Stimulated activated CD8-positive, alpha-beta memory T cell treated with anti-CD3 and anti-CD28 coated beads, Interleukin-7, amount 100 ng/mL, for 24 hours (primary cell): ENCODE results near the gene CCDC33.

Experiments used
- DNase-seq: peaks from one replicate; pipeline ENCODE4 v3.0.0-alpha.2; 2020; ENCODE audit warnings: low read depth

Gene CCDC33

DNA sequence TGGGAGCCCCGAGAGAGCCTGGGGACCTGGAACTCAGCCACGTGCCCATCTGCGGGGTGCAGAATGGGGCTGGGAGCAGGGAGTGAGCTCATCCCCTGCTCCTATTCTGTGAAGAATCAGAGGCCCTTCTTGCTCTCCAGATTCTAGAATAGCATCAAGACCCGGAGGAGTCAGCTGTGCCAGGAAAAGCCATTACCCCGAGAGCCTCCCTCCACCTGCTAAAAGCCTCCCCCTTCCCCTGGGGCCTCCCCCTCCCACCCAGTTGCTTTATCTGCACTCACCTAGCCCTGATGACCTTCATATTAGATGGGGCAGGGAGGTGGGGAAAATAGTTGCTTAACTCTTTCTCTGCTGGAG lies 23.1 kb downstream of the CCDC33 start:
- no peak for DNase-seq

DNA sequence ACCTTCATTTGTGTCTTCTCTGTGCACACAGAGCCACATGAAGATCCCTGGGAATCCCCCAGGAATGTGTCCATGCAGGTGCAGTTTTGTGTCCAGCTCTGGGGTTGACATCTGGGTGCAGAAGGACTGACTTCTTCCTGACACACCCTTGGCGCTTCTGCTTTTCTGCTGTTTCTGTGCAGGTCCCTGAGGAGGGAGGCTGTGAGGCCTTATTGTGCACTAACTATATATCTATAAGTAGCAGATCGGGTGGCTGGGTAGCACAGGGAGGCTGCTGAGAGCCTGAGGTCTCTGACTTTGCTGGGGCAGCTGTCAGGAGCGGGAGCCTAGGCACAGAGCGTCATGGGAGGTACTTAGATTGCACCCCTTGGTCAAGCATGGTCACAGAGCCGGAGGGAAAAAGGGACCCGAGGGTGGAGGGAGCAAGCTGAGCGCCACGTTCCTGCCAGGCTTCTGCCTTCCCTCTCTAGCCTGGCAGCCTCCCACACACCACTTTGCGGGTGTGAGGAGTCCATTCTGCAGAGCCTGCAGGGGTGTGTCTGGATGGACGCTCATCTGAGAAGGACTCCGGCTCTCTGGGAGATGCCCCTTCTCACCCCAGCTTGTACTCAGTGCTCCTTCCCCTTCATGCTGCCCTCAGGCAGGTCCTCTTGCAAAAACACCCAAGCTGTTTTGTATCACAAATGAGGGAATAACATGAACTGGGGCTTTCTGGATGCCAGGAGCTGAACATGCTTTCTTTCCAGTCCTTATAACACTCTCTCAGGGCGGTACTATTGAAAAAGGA lies 23.9 kb downstream of the CCDC33 start:
- no peak for DNase-seq

DNA sequence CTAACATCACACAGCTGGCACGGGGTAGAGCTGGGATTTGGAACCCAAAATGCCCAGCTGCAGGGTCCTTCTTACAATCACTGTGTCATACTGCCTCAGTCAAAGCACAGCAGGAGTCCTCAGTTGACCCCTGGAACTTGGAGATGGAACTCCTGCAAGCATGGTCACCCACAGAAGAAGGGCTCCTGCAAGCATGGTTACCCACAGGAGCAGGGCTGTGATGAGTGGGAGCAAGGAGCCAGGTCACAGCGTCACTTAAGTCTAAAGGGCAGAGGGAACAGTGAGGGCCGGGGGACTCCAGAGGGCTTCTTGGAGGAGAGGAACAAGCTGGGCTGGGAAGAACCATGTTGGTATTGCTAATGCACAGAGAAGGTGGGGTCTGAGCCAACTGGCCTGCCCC lies 24.9 kb downstream of the CCDC33 start:
- DNase-seq: no peak

DNA sequence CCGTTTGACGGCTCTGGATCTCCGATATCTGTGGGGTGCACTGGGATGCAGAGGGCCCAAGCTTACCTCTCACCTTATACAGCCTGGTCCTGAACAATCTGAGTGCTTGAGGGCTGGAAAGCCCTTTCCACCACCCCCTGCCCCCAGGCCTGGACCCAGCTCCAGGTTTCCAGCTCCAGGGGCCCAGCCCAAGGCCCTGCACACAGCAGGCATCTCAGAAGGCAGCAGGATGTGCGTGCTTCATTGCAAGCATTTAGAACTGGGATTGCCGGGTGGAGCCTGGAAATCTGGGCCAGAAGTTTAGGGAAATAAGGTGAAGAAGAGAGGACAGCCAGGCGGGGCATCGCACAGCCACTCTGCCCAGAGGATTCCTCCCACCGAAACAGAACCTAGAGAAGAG lies 25.6 kb downstream of the CCDC33 start:
- DNase-seq: no peak

DNA sequence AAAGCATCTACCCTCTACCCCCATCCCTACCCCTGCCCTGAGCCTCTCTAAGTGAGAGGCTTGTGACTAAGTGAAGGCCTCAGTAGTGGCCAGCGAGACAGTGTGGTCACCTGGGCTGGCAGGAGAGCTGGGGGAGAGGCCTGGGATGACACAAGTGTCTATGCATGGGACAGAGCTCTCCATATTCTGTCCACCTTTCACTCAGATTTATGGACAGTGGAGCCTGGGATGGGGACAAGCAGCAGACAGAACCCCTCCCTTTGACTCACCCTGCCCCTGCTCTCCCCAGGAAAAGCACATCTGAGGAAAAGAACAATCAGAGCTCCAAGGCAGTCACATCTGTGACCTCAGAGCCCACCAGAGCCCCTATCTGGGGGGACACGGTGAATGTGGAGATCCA lies 26.0 kb downstream of the CCDC33 start:
- no peak for DNase-seq

DNA sequence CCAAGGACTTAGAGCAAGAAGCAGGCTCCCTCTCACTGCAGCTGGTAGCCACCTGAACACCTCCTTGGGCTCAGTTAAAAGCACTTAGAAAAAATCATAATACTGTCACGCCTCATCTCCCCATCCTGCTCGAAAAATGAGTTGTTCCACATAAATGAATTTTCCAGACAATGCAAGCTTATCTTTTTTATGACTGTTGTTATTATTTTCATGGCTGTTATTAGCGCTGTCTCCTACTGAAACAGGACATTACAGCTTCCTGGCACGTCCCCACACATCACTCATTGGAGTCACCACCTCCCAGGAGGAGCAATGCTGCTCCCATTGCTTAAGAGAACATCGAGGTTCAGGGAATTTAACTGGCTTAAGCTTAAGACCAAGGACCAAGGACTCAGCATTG lies 26.5 kb downstream of the CCDC33 start:
- no peak for DNase-seq

DNA sequence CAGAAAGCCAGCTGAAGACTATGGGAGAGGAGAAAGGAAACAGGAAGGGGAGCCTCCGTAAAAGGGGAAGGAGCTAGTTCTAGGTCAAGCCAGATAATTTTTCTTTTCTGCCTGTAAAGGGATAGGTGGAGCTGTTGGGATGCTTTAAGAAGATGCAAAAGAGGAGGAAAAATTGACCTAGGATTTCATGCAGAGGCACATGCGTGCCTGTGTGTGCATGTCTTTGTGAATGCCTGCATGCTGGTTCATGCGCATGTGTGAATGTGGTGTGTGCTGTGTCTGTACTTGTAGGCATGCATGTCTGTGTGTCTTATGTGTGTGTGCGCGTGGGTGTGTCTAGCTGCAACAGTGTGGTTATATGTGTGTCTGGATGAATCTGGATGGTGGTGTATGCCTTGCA lies 27.3 kb downstream of the CCDC33 start:
- DNase-seq: no peak

DNA sequence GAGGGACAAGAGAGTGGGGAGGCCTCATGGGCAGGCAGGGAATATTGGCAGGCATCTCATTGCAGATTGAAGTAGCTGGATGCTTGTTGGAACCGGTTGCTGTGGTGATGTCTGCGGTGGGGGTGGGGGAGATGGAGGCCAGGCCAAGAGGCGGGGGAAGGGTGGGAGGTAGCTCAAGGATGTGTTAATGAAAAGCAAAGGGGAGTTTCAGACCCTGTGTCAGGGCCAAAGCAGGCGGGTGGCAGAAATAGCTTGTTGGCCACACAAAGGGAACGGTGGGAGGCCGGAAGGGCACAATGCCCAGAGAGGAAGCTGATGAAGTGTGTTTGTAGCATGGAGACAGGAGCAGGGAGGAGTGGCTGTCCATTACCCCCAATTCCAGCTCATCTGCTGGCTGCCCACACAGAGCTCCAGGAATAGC lies 28.0 kb downstream of the CCDC33 start:
- no peak for DNase-seq

DNA sequence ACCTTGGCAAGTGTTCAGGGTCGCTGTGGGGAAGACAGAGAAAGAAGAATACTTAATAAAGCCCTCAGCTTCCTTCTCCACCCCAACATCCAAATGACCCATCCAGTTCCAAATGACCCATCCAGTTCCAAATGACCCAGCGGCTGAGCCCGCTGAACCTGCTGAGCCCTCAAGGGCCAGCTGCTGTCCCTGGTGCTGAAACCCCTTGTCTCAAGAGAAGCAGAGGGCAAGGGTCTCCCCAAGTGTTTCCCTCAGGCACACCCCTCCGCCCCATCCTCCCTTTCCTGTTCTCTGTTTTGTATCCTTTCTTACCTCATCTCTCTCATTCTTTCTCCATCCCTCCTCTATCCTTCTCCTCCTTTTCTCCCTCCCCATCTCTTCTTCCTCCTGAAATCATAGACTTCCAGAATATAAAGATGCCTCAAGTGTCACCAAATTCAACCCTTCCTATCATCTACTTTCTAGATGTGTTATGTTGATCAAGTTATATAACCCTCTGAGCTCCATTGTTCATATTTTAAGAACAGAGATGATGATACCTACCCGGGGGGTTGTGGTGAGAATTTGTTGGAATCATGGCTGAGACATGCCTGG lies 29.0 kb downstream of the CCDC33 start:
- DNase-seq: no peak

DNA sequence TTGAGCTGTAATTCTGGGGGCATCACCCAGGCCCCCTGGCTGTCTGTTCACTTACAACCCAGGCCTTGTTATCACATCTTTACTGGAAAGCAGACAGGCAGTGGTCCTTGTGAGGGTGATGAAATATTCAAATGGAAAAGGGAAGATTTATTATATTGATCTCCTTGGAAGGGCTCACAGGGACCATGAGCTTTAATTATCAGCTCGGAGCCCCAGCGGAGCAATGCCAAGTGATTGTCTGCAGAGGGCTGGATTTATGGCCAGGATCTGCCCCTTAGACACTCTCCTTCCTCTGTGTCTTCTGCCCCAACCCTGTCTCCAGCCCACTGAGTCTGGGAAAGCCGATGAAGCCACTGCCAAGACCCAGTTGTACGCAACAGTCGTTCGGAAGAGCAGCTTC lies 31.9 kb downstream of the CCDC33 start:
- no peak for DNase-seq

DNA sequence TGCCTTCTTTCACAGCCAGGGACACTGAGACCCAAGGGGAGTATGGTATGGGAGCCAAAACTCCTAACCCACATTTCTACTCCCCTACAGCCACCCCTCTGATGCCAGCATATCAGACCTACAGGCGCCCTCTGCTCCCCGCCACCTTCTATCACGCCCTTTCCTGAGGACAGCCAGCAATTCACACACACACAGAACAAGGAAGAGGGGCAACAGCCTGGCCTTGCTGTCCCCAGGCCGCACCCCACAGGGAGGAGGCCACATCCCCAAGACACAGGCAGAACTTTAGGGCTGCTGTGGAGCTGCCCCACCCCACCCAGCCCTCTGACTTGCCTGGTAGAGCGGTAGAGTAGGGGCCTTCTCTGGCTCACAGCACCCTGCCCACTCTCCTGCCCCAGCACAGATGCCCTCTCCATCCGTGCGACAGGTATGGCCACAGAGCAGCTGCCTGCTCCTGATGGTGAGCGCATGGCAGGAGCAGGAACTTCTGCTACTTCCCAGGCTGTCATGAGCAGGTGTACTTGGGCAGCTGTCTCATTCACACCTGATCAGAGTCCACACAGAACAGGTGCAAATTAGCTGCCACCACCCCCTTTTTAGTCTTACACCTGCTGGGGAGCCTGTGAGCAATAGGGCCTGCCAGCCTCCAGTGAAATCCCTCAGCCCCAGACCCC lies 33.4 kb downstream of the CCDC33 start:
- DNase-seq: no peak

DNA sequence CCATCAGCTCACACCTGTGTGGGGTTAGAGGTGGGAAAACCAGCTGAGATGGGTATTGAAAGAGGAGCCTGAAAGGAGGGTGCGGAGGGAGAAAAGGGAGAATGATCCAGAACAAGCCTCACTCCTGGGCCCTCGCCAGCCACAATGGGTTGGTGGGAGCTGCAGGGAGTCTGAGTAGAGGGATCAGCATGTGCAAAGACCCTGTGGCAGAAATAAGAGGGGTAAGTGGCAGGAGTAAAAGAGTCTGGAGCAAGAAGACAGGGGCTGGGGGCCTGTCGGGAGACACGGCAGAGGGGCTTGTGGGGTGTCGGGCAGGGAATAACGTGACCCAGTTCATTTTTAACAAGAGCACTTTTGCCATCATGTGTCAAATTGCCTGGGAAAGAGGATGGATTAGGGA lies 34.0 kb downstream of the CCDC33 start:
- DNase-seq: no peak

DNA sequence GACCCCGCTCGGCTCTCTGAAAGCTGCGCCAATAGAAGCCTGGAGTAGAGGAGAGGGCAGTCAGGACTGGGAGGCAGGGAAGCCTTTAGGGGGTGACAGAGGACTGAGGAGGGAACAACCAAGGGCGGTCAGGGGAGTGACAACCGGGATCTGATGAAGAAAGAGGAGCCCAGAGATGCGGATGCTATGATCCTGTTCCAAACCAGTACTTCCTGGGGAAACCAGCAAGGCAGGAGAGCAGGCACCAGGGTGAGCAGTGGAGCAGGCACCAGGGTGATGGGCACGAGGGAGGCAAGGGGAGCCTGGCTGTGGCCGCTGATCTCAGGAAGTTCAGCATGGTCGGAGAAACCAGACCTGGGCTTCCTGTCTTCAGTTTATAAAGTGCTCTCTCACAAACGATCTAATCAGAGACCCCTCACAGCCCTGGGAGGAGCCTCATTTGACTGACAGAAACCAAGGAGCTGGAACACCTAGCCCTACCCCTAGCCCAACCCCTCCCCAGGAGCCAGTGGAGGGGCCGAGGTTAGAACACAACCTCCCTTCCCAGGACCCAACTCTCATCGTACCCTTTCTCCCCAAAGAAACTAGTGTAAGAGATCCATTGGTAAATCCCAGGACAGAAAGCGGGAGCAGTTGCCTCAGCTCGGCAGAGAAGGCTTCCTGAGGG lies 34.9 kb downstream of the CCDC33 start:
- DNase-seq: no peak

DNA sequence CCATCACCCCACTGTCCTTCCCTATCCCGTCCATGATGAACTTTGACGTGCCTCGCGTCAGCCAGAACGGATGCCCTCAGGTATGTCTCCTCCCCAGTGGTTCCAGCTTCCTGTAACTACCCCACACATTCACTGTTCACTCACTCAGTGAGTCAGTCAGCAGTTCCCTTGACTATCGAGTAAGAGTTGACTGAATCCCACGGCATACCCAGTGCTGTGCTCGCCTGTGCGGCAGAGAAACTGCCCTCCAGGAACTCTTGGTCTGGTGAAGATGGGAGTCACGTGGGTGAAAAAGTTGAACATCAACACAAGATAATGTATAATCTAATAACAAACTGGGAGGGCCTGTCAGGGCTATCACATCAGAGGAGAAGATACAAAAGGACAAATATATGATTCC lies 36.7 kb downstream of the CCDC33 start:
- no peak for DNase-seq

DNA sequence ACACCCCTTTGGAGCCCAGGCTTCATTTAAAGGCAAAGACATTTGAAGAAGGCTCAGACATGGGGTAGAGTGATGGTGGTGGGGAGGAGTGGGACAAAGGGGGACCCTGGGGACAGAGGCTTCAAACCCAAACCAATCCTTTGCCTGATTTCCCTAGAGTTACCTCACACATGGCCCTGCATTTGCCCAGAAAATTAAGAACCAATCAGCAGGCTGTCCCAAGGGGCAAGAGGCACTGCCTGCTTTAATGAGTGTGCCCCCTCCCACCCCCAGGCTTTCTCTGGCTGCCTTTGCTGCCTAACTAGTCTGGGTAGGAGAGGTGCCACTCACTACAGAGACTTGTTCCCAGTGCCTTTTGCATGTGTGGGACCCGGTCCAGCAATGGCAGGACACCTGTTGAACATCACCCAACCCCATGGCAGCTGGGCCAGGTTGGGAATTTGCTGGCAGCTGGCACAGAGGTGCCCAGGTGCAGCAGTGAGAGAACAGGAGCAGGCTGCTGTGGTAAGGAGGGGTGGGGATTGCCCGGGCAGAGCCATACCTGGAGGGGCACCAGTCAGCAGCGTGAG lies 38.4 kb downstream of the CCDC33 start:
- no peak for DNase-seq

DNA sequence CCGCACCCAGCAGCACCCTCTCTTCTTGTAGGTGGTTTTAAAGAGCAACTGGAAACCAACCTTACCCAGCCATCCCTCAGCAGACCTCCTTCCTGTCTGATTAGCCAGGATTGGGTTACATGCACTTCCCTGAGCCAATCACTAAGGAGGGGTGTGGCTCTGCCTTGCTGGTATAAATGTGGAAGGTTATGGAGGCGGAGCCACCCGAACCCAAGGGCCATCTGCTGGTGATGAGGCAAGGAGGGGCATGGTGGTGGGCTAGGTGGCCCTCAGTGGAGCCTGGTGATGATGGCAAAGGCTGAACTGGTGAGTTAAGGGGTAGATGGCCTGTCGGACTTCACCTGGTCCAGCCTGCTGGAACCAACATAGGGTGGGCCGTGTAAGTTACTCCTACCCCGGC lies 39.8 kb downstream of the CCDC33 start:
- no peak for DNase-seq

DNA sequence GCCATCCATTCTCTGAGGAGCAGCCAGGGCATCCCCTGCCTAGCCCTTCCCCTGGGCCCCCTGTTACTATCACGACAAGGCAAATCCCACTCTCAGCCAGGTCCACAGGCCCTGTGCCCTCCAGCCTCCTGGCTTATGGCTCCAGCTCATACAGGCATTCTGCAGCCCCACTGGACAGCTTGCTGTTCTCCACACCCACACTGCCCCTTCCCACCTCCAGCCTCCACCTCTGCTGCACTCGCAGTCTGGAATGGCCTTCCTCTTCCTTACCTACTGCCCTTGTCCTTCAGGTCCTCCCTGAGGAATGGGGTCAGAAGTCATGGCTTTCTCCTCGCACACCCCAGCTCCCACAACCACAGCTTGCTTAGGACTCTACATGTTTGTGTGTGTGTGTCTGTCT lies 40.4 kb downstream of the CCDC33 start:
- no peak for DNase-seq

DNA sequence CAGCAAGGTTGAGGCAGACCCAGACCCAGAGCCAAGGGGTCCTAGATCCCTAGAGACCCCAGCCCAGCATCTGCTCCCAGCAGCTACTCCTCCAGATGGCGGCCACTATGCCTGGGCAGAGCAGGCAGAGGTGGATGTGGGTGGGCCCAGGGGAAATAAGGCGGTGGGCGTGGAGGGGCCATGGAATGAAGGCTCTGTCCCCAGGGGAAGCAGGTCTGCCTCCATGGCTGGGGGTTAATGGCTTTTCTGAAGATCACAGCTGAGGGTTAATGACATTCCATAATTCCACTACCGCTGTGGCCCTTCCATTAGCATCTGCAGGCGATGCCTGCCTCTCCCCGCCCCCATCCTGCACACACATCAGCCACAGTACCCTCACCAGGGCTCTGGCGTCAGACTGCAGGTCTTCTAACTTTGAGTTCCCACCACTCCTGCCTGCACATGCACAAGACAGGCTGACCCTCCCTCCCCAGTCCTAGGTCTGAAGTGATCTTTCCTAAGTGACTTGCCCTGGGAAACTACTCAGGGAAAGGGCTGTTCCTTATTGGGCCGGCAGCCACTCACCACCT lies 41.2 kb downstream of the CCDC33 start:
- no peak for DNase-seq

DNA sequence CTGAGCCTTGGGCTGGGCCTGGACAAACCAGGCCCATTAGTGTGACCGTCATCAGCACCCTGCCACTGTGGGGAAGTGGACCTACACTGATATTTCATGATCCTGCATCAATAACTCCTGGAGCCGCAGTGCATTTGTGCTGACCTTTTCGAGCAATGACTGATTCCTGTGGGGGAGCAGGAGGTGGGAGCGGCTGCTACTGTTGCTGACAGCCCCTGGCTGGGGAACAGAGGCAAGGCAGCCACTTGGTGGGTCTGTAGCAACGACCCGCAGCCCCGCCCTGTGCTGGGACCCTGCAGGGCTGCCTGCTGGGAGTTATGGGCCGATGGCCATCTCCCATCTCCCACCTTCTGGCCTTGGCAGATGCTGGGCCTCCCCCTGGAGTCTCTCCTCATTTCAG lies 42.1 kb downstream of the CCDC33 start:
- no peak for DNase-seq

DNA sequence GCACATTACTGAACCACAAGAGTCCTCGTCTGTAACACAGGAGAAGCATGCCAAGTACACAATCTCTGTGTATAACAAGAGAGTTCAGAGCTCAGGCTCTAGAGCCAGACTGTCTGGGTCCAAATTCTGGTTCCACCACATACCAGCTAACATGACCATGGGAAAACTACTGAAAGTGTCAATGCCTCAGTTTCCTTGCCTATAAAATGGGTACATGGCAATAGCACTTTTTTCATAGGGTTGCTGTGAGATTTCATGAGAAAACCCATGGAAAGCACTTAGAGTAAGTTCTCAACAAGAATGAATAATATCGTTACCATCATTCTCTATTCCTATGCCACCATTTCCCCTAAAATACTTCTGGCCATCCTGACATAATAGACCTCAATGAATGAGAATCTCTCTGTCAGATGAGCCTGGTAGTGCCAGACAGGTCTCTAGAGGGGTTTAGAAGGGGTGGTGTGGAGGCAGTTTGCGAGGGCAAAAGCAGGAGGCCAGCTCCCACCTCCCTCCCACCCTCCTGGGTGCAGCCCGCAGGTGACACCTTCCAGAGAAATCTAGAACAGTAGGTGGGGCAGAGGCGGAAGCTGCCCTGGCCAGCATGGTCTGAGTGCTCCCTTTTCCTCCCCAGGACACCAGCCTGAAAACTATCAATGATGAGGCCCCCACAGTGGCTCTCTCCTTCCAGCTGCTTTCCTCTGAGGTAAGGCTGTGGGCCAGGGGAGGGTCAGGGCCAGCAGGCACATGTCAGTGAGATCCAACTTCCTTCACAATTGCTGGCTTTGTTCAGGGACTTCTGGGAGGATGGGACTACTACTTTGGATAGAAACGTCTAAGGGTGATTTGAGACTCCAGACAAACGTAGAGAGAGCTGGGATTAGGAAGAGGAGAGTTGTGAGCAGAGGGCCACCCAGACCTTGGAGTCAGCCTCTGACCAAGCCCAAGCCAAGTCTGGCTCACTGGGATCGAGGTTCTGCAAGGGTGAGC lies 45.3 kb downstream of the CCDC33 start:
- no peak for DNase-seq

DNA sequence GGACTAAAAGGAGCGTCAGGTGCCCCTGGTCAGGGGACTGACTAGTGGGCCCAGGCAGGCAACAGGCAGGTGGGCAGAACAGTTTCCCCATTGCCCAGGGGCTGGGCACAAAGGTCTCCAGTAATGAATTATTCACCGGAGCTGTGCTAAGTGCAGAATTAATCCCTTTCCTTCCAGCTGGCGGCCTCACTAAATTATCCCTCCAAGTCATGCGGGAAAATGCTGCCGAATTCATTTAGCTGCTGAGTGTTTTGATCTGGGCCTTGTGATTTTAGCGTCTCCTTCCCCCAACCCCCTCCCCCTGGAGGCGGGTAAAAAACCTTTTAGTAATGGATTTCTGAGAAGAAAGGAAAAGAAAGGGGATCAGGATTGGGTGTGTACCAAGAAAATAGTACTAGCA lies 47.2 kb downstream of the CCDC33 start:
- no peak for DNase-seq
